GM21423 (cell line): Measurements from ENCODE around the gene SLC26A5.
"Not testable (repeated sequence)": the region's sequence is repeated elsewhere in the genome, so short reads cannot be mapped to it uniquely, and the experiment has no call there.

Experiments
- ATAC-seq: cut with Tn5 transposase; IDR thresholded peaks from one replicate; pipeline ENCODE4 v1.9.1; 2021; ENCODE audit warnings: mild to moderate bottlenecking, moderate library complexity; ENCODE audit not compliant: unreplicated experiment

Gene SLC26A5

GRCh38 chr7:103446049-103446520, at the start of gene SLC26A5:
Gene SLC26A5, minus strand, starts transcription at chr7:103446207. Its CDS starts 24,693 bp downstream, at chr7:103421514.
- no peak for ATAC-seq

- no peak for ATAC-seq
Observed at GRCh38 chr7:103487419-103487818, 41.4 kb upstream of the SLC26A5 start.

GRCh38 chr7:103486873-103487272, 40.9 kb upstream of the SLC26A5 start:
- ATAC-seq: not testable (repeated sequence)

- no peak for ATAC-seq
Observed at GRCh38 chr7:103480771-103481170, 34.8 kb upstream of the SLC26A5 start.

GRCh38 chr7:103474956-103475355, 28.9 kb upstream of the SLC26A5 start:
- no peak for ATAC-seq

GRCh38 chr7:103469095-103469948, 23.3 kb upstream of the SLC26A5 start:
- ATAC-seq: no peak

GRCh38 chr7:103466814-103467213, 20.8 kb upstream of the SLC26A5 start:
- ATAC-seq: no peak

- ATAC-seq: no peak
Observed at GRCh38 chr7:103462358-103462757, 16.4 kb upstream of the SLC26A5 start.

- ATAC-seq: no peak
Observed at GRCh38 chr7:103447073-103447960, 1.3 kb upstream of the SLC26A5 start.

GRCh38 chr7:103445228-103446048, 569 bp downstream of the SLC26A5 start:
- ATAC-seq: no peak

- ATAC-seq: no peak
Observed at GRCh38 chr7:103439661-103440060, 6.3 kb downstream of the SLC26A5 start.

GRCh38 chr7:103437623-103438022, 8.4 kb downstream of the SLC26A5 start:
- no peak for ATAC-seq

GRCh38 chr7:103432712-103433111, 13.3 kb downstream of the SLC26A5 start:
- no peak for ATAC-seq

GRCh38 chr7:103425177-103425576, 20.8 kb downstream of the SLC26A5 start:
- no peak for ATAC-seq

GRCh38 chr7:103423467-103424179, 22.4 kb downstream of the SLC26A5 start:
- no peak for ATAC-seq

GRCh38 chr7:103420857-103421384, 25.1 kb downstream of the SLC26A5 start:
- ATAC-seq: no peak

GRCh38 chr7:103418241-103418640, 27.8 kb downstream of the SLC26A5 start:
- ATAC-seq: no peak

- ATAC-seq: no peak
Observed at GRCh38 chr7:103413407-103413806, 32.6 kb downstream of the SLC26A5 start.

GRCh38 chr7:103412151-103412550, 33.9 kb downstream of the SLC26A5 start:
- ATAC-seq: no peak
